GM19463 (cell line): ENCODE measurements around the gene CRYZ.
"Not testable (repeated sequence)": the region's sequence is repeated elsewhere in the genome, so short reads cannot be mapped to it uniquely, and the experiment has no call there.

Experiments used
- ATAC-seq: cut with Tn5 transposase; IDR thresholded peaks from one replicate; pipeline ENCODE4 v1.9.1; 2021; ENCODE audit warnings: mild to moderate bottlenecking, moderate library complexity; ENCODE audit not compliant: unreplicated experiment

The CRYZ gene, protein sequence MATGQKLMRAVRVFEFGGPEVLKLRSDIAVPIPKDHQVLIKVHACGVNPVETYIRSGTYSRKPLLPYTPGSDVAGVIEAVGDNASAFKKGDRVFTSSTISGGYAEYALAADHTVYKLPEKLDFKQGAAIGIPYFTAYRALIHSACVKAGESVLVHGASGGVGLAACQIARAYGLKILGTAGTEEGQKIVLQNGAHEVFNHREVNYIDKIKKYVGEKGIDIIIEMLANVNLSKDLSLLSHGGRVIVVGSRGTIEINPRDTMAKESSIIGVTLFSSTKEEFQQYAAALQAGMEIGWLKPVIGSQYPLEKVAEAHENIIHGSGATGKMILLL

DNA sequence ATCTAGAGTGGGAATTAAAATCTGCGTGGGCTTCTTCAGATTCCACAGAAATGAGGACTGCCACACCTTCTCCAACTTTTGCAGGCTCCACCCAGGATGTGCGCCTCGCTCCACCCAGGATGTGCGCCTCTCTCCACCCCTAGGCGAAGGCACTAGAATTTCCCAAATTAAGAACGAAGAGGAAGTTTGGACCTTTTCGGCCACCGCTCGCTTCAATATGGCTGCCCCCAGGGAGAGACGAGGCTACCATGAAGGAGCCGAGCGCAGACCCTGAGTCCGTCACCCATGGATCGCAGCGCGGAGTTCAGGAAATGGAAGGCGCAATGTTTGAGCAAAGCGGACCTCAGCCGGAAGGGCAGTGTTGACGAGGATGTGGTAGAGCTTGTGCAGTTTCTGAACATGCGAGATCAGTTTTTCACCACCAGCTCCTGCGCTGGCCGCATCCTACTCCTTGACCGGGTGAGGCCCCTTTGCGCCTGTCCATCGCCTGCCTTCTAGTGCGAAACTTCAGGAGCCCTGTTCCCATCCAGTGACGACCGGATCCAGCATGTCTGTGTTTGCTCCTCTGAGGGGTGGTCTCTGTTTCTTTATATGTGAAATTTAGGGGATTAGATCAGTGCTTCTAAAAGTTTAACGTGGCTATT is at the start of gene CRYZ, which contains the start of gene TYW3:
TSS of gene CRYZ (minus strand) at position 91 of the 644 bp plus-strand sequence. CDS start 8,229 bp downstream, outside the sequence.
TSS of gene TYW3 (plus strand) at position 193 of the 644 bp plus-strand sequence. CDS start at position 286, 93 bp downstream.
- ATAC-seq = peak; percentile 61

DNA sequence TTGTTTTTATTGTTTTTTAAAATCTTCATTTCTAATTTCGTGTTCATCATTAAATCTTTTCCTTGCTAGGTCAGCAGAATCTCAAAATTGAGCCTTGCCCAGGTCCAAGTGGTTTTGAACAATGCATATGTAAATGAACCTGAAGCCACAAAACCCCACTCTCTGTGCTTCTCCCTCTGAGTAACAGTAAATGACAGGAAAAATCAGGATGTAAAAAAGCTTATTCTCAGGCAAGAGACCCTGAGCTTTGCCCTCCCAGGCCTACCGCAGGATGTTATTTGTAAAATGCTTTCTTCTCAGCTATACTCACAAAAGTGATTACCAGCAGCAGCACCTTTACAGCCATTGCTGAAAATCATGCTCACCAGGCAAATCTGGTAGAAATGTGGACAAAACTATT is 47.7 kb upstream of the CRYZ start:
- ATAC-seq = no peak

DNA sequence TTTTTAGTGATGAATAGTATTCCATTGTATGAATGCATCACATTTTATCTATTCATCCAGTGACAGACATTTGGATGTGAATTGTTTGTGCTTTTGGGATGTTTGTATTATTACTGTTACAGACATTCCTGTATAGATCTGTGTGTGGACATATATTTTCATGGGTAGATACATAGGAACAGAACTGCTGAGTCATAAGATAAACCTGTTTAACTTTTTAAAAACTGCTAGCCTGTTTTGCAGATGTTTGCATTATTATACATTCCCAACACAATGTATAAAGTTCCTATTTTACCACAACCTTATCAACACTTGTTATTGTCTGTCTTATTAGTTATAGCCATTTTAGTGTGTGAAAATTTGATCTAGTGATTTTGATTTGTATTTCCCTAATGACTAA is 46.9 kb upstream of the CRYZ start:
- no peak for ATAC-seq

DNA sequence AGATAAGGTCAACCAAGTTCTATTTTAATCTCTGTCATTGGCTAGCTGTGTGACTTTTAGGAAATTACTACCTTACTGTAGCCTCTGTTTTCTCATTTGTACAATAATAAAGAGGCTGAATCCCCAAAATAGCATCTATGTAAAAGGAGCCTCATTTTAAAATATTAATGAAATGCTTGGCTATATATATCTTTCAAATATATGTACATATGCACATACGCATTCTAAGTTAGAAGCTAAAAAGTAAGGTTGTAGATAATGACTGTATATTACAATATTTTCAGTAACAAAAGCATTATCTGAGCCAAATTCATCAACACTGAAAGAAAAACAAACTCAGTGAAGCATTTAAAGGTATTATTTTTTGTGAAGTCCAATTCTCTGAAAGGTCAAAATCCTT is 44.7 kb upstream of the CRYZ start:
- no peak for ATAC-seq

DNA sequence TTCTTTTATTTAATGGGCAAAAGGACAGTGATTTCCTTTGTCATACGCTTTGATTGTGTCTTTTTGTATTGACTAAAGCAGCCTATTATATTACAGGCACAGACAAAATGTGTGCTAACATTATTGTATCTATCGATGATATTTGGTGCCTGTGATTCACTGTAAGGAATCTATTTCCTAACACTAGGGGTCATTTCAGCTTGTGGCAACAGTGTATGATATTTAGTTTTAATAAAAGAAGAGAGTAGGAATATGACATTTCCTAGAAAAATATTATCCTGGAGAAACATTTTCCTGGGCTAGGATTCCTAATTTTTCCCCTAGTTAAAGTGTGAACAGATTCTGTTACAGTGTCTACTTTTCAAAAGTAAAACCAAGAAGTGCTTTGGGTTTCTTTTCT is 42.9 kb upstream of the CRYZ start:
- no peak for ATAC-seq

DNA sequence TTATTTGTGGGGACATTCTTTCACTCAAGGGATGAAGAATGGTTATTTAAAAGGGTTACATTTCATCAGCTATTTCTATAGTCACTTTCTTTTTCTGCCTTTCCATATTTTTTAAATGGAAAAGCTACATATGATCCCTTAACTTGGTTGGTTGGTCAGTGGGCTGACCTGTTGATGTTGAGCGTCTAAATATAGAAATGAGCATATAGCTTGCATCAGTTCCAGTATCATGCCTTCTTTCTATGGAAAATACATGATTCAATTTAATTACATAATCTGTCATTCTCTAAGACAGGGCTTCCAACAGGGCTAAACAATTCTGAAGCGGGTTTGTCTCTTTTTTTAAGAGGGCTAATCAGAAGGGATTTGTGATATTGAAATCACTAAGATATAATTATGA is 40.7 kb upstream of the CRYZ start:
- ATAC-seq = no peak

DNA sequence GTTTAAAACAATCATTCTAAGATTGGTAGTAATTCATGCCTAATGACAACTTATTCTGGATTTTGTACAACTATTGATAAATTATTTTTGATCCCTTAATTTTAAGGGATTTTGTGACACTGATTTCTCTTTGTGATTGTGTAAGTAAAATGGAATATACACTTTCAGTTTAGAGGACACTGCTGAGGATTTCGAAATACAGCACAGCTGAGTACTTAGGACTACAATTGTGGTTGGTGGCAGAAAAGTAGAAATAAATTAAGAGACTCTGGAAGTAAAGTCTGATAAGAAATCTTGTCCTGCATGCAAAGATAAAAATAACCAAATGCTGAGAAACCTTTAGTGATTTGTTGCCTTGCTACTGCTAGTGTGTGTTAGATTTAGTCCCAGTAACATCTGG is 40.1 kb upstream of the CRYZ start:
- ATAC-seq = no peak

DNA sequence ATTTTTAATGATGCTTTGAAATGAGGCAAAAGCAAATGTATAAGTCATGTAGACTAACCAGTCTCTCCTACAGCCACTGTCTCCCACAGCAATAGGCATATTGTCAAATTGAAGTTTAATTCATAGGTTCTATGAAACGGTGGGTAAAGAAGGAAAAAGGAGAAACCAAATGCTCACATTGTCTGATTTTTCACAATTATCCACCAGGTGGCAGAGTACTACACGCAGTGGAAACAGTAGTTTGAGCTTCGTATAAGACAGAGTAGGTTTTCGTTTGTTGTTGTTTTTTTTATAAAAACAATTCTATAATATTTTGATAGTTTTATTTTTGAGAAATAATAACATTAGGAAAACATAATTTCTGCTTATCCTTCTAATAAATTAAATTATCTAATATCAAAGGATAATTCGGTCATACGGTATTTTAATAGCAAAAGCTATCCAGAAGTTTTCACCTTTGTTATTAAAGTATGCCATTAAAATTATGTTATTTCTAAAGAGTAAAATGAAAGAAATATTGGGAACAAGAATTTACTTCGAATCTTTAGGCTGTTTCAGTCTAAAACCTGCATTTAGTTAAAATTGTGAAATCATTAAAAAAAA is 39.2 kb upstream of the CRYZ start:
- ATAC-seq = peak; percentile 79

DNA sequence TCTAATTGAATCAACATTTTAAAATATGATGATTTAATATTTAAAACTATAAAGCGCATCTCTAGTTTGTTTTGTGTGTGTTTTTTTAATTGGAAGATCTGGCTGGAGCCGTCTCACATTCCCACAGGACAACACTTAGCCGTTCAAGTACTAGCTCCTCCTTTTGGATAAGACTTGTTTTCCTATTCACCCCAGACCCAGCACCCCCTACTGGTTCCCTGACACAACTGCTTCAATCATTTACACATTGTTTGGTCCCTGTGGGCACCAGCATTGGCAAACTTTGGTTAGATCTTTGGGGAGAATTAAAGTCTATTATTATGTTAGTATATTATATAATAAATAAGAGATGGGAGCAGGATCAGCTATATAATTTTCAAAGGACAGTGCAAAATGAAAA is 34.6 kb upstream of the CRYZ start:
- ATAC-seq = no peak

DNA sequence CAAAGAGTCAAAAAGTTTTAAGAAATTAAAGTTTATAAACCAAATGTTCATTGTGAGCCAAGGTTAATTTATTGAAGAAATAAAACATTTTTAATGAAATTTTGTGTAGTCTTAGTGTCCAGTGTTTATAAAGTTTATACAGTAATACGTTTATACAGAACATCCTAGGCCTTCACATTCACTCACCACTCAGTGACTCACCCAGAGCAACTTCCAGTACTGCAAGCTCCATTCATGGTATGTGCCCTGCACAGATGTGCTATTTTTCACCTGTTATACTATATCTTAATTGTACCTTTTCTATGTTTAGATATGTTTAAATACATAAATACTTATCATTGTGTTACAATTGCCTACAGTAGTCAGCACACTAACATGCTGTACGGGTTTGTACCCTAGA is 33.7 kb upstream of the CRYZ start:
- ATAC-seq = no peak

DNA sequence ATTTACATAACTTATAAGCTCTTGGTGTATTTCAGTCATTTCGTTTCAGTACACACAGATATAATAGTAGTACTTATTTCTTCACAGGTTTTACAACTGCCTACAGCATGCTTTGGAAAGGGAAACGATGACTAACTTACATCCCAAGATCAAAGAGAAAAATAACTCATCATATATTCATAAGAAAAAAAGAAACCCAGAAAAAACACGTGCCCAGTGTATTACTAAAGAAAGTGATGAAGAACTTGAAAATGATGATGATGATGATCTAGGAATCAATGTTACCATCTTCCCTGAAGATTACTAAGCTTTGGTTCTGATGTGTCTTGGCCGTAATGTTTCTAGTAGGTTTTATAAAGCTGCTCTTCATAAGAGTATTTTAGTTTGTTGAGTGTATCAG is 31.0 kb upstream of the CRYZ start:
- no peak for ATAC-seq

DNA sequence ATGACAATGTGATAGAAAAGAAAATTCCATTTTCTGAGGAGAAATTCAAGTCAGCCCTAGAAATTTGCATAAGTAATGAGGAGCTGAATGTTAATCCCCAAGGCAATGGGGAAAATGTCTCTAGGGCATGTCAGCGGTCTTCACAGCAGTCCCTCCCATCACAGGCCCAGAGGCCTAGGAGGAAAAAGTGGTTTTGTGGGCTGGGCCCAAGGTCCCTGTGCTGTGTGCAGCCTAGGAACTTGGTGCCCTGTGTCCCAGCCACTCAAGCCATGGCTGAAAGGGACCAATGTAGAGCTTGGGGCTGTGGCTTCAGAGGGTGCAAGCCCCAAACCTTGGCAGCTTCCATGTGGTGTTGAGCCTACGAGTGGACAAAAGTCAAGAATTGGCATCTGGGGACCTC is 23.8 kb upstream of the CRYZ start:
- not testable (repeated sequence) for ATAC-seq

DNA sequence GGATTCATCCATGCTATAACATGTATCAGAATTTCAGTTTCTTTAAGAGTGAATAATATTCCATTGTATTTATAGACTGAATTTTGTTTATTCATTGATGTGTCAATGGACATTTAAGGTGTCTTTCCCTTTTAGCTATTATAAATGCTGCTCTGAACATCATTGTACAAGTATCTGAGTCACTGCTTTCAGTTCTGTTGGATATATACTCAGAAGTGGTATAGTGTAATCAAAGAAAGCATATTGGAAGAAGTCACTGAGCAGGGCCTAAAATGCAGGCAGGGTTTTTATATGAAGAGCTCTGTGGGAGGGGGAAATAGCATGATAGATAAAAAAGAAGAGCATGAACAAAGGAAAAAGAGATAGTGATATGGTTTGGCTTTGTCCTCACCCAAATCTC is 22.6 kb upstream of the CRYZ start:
- ATAC-seq = no peak

DNA sequence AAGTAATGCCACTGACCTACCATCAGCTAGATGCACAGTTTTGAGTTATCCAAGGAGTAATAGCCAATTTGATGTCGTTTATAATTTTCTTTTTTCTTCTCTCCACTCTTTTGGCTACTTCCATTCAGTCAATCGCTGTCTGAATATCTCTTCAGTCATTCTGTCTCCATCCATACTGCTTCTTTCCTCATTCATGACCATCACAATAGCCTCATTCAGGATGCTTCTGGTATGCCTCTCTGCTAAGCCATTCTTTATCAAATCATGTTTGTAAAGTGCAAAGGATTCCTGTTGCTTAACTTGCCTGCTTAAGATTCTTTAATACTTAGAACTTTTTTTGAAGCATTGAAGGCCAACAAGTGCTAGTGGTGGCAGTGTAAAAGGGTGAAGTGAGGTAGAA is 20.3 kb upstream of the CRYZ start:
- ATAC-seq = no peak

DNA sequence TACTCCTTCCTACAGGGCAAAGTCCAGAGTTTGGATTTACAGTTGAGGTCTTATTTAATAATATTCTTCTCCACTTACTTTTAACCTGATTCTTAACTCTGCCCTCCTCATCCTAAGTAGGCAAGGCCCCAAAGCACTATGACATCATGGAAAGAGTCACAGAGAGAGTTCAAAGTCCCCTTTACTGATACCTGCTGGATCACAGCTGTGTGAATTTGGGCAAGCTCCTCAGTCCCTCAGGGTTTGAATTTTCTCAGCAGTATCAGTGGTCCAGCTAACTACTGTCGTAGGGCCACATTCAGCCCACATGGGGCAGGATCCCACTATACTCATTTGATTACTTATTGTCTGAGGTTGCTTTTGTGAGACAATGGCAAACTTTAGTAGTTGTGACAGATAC is 16.1 kb upstream of the CRYZ start:
- ATAC-seq = peak; percentile 95

DNA sequence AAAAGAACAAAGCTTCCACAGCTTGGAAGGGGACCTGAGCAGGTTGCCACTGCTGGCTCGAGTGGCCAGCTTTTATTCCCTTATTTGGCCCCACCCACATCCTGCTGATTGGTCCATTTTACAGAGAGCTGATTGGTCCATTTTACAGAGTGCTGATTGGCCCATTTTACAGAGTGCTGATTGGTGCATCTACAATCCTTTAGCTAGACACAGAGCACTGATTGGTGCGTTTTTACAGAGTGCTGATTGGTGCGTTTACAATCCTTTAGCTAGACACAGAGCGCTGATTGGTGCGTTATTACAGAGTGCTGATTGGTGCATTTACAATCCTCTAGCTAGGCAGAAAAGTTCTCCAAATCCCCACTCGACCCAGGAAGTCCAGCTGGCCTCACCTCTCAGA is 12.4 kb upstream of the CRYZ start:
- not testable (repeated sequence) for ATAC-seq

DNA sequence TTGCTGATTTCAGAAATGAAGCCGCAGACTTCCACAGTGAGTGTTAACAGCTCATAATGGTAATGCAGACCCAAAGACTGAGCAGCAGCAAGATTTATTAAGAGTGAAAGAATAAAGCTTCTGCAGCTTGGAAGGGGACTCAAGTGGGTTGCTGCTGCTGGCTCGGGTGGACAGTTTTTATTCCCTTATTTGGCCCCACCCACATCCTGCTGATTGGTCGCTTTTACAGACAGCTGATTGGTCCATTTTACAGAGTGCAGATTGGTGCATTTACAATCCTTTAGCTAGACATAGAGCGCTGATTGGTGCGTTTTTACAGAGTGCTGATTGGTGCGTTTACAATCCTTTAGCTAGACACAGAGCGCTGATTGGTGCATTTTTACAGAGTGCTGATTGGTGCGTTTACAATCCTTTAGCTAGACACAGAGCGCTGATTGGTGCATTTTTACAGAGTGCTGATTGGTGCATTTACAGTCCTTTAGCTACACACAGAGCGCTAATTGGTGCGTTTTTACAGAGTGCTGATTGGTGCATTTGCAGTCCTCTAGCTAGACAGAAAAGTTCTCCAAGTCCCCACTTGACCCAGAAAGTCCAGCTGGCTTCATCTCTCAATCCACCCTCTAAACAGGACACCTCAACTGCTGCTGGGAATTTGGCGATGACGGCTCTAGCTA is 7.6 kb upstream of the CRYZ start:
- not testable (repeated sequence) for ATAC-seq

DNA sequence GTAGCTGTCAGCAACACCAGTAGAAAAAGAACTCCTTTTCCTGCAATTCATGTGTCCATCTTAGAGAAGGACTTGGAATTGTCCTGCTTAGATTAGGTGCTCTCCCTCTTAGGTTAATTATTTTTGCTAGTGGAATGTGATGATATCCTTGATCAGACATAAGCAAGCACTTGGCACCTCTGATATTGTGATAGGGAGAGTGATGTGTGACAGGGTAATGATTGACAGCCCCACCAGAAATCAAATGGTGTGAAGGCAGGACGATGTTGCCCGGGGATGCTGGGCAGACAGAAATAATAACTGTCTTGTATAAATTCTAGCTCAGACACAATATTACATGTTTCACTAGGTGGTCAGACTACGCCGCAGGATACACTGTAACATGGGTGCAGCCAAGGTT is 4.5 kb upstream of the CRYZ start:
- ATAC-seq = no peak

DNA sequence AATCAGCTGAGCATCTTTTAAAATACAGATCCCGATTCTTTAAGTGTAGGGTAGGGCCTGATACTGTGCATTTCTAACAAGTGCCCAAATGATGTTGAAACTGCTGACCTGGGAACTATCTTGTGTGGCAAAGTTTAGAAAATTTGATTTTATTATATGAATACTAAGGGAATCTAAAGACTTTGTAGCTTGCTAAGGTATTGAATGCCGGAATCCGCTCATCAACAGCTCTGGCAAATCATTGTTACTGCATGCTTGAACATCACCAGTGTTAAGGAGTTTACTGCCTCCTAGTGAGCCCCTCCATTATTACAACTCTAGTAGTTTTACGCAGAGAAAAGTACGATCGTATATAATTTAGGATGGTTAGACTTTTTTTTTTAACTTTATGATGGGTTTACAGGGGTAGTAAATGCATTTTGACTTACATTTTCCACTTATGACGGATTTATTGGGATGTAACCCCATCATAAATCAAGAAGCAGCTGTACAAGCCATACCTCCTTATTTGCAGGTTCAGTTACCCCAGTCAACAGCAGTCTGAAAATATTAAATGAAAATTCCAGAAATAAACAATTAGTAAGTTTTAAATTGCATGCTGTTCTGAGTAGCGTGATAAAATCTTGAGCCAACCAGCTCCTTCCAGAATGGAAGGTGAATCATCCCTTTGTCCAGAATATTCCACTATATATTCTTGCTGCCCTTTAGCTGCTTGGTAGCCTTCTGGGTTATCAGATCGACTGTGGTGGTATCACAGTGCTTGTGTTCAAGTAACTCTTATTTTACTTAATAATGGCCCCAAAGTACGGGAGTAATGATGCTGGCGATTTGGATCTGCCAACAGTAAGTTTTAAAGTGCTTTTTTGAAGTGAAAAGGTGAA is 994 bp upstream of the CRYZ start:
- peak; percentile 31 for ATAC-seq

DNA sequence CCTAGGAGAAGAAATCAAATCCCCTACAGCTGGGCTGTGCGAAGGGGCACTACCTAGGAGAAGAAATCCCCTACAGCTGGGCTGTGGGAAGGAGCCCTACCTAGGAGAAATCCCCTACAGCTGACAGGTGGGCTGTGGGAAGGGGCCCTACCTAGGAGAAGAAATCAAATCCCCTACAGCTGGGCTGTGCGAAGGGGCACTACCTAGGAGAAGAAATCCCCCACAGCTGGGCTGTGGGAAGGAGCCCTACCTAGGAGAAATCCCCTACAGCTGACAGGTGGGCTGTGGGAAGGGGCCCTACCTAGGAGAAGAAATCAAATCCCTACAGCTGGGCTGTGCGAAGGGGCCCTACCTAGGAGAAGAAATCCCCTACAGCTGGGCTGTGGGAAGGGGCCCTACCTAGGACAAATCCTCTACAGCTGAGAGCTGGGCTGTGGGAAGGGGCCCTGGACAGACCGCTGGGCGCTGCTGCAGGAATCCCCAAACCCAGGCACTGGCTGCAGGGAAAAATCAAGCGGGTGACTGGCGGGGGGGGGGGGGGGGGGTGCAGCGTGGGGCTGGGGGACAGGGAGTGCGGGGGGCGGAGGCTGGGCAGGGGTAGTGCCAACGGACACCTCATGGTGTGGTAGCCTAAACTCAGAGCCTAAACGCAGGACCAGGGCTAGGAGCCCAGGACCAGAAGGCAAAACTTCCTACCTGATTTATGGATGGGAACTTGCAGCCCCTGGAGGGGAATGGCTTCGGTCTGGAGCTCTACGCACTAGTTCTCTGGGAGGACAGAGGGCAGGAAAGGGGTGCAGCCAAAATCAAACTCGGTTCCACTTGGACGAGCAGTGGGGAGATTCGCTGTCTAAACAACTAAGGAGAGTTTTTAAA is 541 bp downstream of the CRYZ start:
- peak; percentile 27 for ATAC-seq
